ENCODE data around the gene TEX28.
"Not testable (repeated sequence)": the region's sequence is repeated elsewhere in the genome, so short reads cannot be mapped to it uniquely, and the experiment has no call there.

DNA sequence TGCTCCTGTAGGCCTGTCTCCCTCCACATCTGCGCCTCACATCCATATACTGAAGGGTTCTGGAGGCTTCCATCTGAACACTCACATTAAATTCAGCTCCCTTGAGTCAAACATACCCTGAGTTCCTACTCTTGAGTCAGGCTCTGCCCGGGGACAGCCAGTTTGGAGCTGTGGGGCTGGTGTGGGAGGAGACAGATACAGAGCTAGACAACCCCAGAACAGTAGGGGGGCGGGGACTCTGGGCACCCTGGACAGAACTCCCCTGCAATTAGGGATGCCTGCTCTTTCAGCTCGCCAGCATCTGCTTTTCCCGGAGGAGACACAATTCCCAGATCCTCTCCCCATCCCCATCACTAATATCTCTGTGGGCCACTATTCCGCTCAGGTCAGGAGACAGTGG lies 69.6 kb downstream of the TEX28 start:
- not testable (repeated sequence) for TF ChIP-seq EP300 (IDR thresholded peaks at IDR 0.05)
- TF ChIP-seq, protein P1, sequence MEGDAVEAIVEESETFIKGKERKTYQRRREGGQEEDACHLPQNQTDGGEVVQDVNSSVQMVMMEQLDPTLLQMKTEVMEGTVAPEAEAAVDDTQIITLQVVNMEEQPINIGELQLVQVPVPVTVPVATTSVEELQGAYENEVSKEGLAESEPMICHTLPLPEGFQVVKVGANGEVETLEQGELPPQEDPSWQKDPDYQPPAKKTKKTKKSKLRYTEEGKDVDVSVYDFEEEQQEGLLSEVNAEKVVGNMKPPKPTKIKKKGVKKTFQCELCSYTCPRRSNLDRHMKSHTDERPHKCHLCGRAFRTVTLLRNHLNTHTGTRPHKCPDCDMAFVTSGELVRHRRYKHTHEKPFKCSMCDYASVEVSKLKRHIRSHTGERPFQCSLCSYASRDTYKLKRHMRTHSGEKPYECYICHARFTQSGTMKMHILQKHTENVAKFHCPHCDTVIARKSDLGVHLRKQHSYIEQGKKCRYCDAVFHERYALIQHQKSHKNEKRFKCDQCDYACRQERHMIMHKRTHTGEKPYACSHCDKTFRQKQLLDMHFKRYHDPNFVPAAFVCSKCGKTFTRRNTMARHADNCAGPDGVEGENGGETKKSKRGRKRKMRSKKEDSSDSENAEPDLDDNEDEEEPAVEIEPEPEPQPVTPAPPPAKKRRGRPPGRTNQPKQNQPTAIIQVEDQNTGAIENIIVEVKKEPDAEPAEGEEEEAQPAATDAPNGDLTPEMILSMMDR (IDR thresholded peaks at IDR 0.05): not testable (repeated sequence)

Data from upper lobe of left lung (tissue), 4 donors.